Heart right ventricle (tissue), 16 donors: Measurements from ENCODE around the gene HIVEP3. TPM values are rescaled to one million over a fixed set of nuclear protein-coding genes. Genes with fewer than 3 reads are reported as not detected.

Source experiments
- ATAC-seq, 8 donors: fragments of 200-7000 bp; cut with Tn5 transposase; one replicate each; pipeline ENCODE4 v1.9.1; 2020; ENCODE audit warnings: mild to moderate bottlenecking in 8 of 8, moderate library complexity in 8 of 8, moderate number of reproducible peaks in 1 of 8
- DNase-seq, 2 donors: peaks; one replicate each; pipeline ENCODE4 v3.0.0-alpha.2; 2020
- H3K27ac ChIP-seq, 10 donors: fragments of 200-600 bp; sonication (generic) in 2 of 10; one replicate each; pipeline versions ENCODE4 v1.5.0 to v1.8.0; 2020 to 2022; ENCODE audit warnings: mild to moderate bottlenecking in 3 of 10
- H3K27me3 ChIP-seq, 7 donors: fragments of 200-600 bp; one replicate each; pipeline ENCODE4 v1.8.0; 2021 to 2022; ENCODE audit warnings: mild to moderate bottlenecking in 2 of 7
- H3K36me3 ChIP-seq, 9 donors: fragments of 200-600 bp; sonication (generic) in 1 of 9; one replicate each; pipeline versions ENCODE4 v1.5.0 to v1.8.0; 2020 to 2022; ENCODE audit warnings: mild to moderate bottlenecking in 2 of 9
- H3K4me1 ChIP-seq, 9 donors: fragments of 200-600 bp; sonication (generic) in 1 of 9; one replicate each; pipeline versions ENCODE4 v1.5.0 to v1.8.0; 2020 to 2022; ENCODE audit warnings: mild to moderate bottlenecking in 4 of 9
- H3K4me3 ChIP-seq, 10 donors: fragments of 200-600 bp; sonication (generic) in 2 of 10; one replicate each; pipeline versions ENCODE4 v1.5.0 to v1.8.0; 2020 to 2022; ENCODE audit warnings: mild to moderate bottlenecking in 7 of 10, moderate library complexity in 2 of 10
- H3K9me3 ChIP-seq, 11 donors: fragments of 200-600 bp in 10 of 11; sonication (generic) in 2 of 11; one replicate each; pipeline versions ENCODE4 v1.5.0 to v1.8.0; 2013 to 2022; ENCODE audit warnings: mild to moderate bottlenecking in 2 of 11, control low read depth in 1 of 11, moderate library complexity in 1 of 11
- WGBS, 2 donors: extraction: QIAGEN DNeasy Blood & Tissue Kit; methylation state at CpG; one replicate each; pipeline ENCODE4 v1.1.7; 2013; ENCODE audit warnings: inconsistent platforms in 1 of 2; 5-methylcytosine and 5-hydroxymethylcytosine counted together
- intact Hi-C, 10 donors: fragments of 100-400 bp; cut with DNase I; formaldehyde crosslinking; loops; one replicate each; pipeline versions ENCODE4 v1.11.1 to v1.14.2; 2022
- polyA plus RNA-seq, 2 donors: library from polyadenylated mRNA; stranded (reverse); fragments of 200-250 nt; gene quantifications; one replicate each; pipeline ENCODE4 v1.2.3, GENCODE V29; 2013
- total RNA-seq, 10 donors: library from RNA; stranded (reverse); fragmentation: NEBNext Ultra II Directional in 3 of 10; extraction: Animal tissue kit (Norgen Biotek cat#: 25700) in 3 of 10; gene quantifications; one replicate each; pipeline versions ENCODE4 v1.2.1 to v1.2.4, GENCODE V29; 2021 to 2023
- TF ChIP-seq, protein P1 (sequence below), 9 donors: fragments of 200-600 bp; sonication (generic) in 2 of 9; IDR thresholded peaks; one replicate each; pipeline versions ENCODE4 v1.5.0 to v1.8.0; 2021 to 2022; ENCODE audit warnings: antibody characterized with exemption in 9 of 9, mild to moderate bottlenecking in 5 of 9, moderate library complexity in 1 of 9
- donor health status: Arrhythmogenic right ventricular cardiomyopathy.
- donor health status: ischemic (EF 13 %, LVEDD 7.1; RV severe dilation, severe dysfunction).
- donor health status: healthy with polysubstance abuse.
- donor health status: DM: no; HTN: yes; CAD: no.
- donor health status: DM: no; HTN: no; CAD: no.
- donor health status: ischemic (EF 25% LVEDD 6.9; RV normal size, moderate dysfunction).
- donor health status: ischemic (EF 25% LVEDD 5.7; RV mildly dilated, moderate dysfunction).
- donor health status: healthy.
- donor health status: DM: yes; HTN: yes; CAD: no.
- donor health status: Ischemic cardiomyopathy.
- donor health status: ischemic (EF 35%, LVEDD 5.7; RV mildly dilated, moderate dysfunction).
- donor health status: nonischemic (EF 11% LVEDD 7.7; RV severe dilation, severe dysfunction).
- donor health status: DM: yes; HTN: yes; CAD: no.
- donor health status: PGD.
- donor health status: ischemic (EF 29% LVEDD 5.4; RV normal size, mild dysfunction).
- donor health status: nonischemic (EF 23%, LVEDD 6.1; RV moderate dilation, normal function).

HIVEP3 gene
- total and polyA plus RNA-seq, 12 donors: 2.6 to 7.5 (median 5.2) TPM

- DNase-seq (no peak), ATAC-seq (peak in 3 of 8 donors; percentile 10 to 25 (median 23))
- Histone ChIP-seq H3K27ac (peak overlapping the region in 1 of 10 donors; percentile 81), H3K9me3 (peaks cover 0 to 3% (median 0%) of the 10 kb centered on the region in 11 donors), H3K4me1 (peaks cover 8 to 88% (median 59%) of the 10 kb centered on the region in 9 donors), H3K4me3 (no peak overlapping the region), H3K27me3 (no peaks in the 10 kb centered on the region), H3K36me3 (no peaks in the 10 kb centered on the region)
- TF ChIP-seq, protein P1, sequence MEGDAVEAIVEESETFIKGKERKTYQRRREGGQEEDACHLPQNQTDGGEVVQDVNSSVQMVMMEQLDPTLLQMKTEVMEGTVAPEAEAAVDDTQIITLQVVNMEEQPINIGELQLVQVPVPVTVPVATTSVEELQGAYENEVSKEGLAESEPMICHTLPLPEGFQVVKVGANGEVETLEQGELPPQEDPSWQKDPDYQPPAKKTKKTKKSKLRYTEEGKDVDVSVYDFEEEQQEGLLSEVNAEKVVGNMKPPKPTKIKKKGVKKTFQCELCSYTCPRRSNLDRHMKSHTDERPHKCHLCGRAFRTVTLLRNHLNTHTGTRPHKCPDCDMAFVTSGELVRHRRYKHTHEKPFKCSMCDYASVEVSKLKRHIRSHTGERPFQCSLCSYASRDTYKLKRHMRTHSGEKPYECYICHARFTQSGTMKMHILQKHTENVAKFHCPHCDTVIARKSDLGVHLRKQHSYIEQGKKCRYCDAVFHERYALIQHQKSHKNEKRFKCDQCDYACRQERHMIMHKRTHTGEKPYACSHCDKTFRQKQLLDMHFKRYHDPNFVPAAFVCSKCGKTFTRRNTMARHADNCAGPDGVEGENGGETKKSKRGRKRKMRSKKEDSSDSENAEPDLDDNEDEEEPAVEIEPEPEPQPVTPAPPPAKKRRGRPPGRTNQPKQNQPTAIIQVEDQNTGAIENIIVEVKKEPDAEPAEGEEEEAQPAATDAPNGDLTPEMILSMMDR (IDR thresholded peaks at IDR 0.05): no peak
- WGBS, 2 donors: 72 to 73% methylated on average over 12 of the region's 12 CpGs
- intact Hi-C loops: no loop called here
These were observed 190.1 kb downstream of the HIVEP3 start for GRCh38 chr1:41728403-41729202.

GRCh38 chr1:41727749-41728115 lies 191.0 kb downstream of the HIVEP3 start:
- no peaks in the 10 kb centered on the region for H3K27me3 ChIP-seq
- H3K4me3 ChIP-seq: peak overlapping the region in 1 of 10 donors; percentile 3
- peaks cover 8 to 91% (median 62%) of the 10 kb centered on the region in 9 donors for H3K4me1 ChIP-seq
- ATAC-seq: peak in 1 of 8 donors; percentile 14
- TF ChIP-seq, protein P1 (IDR thresholded peaks at IDR 0.05): no peak
- intact Hi-C loops: no loop called here
- H3K27ac ChIP-seq: peak overlapping the region in 4 of 10 donors; percentile 62 to 81 (median 70)
- peaks cover 0 to 3% (median 0%) of the 10 kb centered on the region in 11 donors for H3K9me3 ChIP-seq
- WGBS, 2 donors: 82 to 86% methylated on average over 4 of the region's 4 CpGs
- H3K36me3 ChIP-seq: no peaks in the 10 kb centered on the region
- DNase-seq: no peak

DNA sequence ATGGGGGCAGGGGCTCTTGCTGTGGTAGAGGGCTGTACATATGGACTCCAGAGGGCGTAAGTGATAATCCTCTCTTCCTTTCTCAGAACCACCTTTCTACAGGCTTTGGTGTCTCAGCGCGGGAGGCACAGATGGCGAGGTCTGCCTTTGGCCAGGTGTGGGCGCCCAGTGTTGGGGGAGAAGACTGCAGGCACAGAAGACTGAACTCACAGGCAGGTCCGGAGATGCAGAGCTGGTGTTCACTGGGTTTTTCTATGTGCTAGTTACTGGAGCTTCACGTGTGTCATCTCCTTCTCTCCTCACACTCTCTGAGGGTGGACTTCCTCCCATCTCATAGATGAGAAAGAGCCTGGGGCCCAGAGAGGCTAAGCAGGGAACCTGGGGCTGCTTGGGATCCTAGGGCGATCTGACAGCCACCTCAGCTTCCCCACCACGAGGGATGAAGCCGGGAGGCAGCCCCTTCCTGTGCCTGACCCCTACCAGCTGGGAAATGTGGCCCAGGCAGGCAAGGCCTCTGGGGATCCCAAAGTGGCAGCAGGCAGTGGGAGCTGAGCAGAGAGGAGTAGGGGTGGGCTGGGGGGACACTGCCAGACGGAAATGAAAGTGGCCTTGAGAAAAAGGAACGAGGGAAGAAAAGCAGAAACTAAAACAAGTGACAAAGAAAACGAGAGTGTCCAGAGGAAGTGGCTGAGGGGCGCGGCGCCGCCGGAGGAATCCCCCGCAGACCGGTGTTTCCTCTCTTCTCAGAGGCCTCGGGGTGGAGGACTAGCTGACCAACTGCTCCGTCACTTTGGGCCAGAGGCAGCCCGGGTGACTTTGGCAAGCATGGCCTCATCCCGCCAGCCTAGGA lies 191.6 kb downstream of the HIVEP3 start:
- TF ChIP-seq, protein P1 (IDR thresholded peaks at IDR 0.05): no peak
- 50 to 66% methylated on average over 24 of the region's 24 CpGs for WGBS, 2 donors
- intact Hi-C loops: no loop called here
- Histone ChIP-seq H3K4me1 (peaks cover 8 to 92% (median 62%) of the 10 kb centered on the region in 9 donors), H3K27ac (peak overlapping the region in 7 of 10 donors; percentile 31 to 81 (median 62)), H3K36me3 (no peaks in the 10 kb centered on the region), H3K4me3 (peak overlapping the region in 2 of 10 donors; percentile 3 to 13), H3K27me3 (no peaks in the 10 kb centered on the region), H3K9me3 (peaks cover 0 to 3% (median 0%) of the 10 kb centered on the region in 11 donors)
- DNase-seq: peak; percentile 69 to 71
- peak; percentile 66 to 88 (median 76) for ATAC-seq

DNA sequence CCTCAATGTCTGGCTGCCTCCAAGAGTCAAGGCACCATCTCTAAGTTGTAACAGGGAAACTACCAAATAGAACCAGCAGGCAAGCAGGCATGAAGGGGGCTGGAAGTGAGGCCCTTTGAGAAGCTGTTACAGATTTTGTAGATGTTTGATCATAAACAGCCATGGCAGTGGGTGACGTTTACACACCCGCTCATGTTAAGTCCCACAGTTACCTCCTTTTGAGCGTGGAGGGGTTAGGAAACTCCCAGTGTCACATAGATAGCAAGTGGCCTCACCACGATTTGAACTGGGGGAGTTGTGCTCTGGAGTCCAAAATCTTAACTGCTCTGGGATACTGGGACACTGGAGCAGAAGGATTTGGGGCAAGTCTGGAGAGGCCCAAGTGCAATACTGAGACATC lies 192.4 kb downstream of the HIVEP3 start:
- ATAC-seq (no peak), DNase-seq (no peak)
- H3K27me3 ChIP-seq: no peaks in the 10 kb centered on the region
- H3K4me1 ChIP-seq: peaks cover 8 to 93% (median 70%) of the 10 kb centered on the region in 9 donors
- H3K9me3 ChIP-seq: no peaks in the 10 kb centered on the region
- TF ChIP-seq, protein P1 (IDR thresholded peaks at IDR 0.05): no peak
- H3K4me3 ChIP-seq: no peak overlapping the region
- no peaks in the 10 kb centered on the region for H3K36me3 ChIP-seq
- 89 to 93% methylated on average over 4 of the region's 4 CpGs for WGBS, 2 donors
- intact Hi-C loops: no loop called here
- H3K27ac ChIP-seq: peak overlapping the region in 3 of 10 donors; percentile 67 to 81 (median 74)
